ENCODE results near the gene ATP8A1. TPM values are rescaled to one million over a fixed set of nuclear protein-coding genes. Genes with fewer than 3 reads are reported as not detected.

The ATP8A1 gene
- total RNA-seq, 1 experiment from 2014 or later = 3.9 TPM

- no peak for DNase-seq
- Histone ChIP-seq H3K4me3 (ENCODE audit: insufficient read depth, low read depth, low read length) (no peak overlapping the region), H3K36me3 (replicated peaks; ENCODE audit: control insufficient read depth, insufficient read depth, low read length) (no peaks in the 10 kb centered on the region), H3K27me3 (ENCODE audit: control insufficient read depth, insufficient read depth, low read length) (no peaks in the 10 kb centered on the region)
Measured at GRCh38 chr4:42641656-42642055, 15.2 kb downstream of the ATP8A1 start.

GRCh38 chr4:42641161-42641560 is 15.7 kb downstream of the ATP8A1 start:
- DNase-seq = no peak
- H3K4me3 ChIP-seq (ENCODE audit: insufficient read depth, low read depth, low read length) = no peak overlapping the region
- H3K36me3 ChIP-seq (replicated peaks; ENCODE audit: control insufficient read depth, insufficient read depth, low read length) = no peaks in the 10 kb centered on the region
- H3K27me3 ChIP-seq (ENCODE audit: control insufficient read depth, insufficient read depth, low read length) = no peaks in the 10 kb centered on the region

- no peaks in the 10 kb centered on the region for H3K36me3 ChIP-seq (replicated peaks; ENCODE audit: control insufficient read depth, insufficient read depth, low read length)
- no peaks in the 10 kb centered on the region for H3K27me3 ChIP-seq (ENCODE audit: control insufficient read depth, insufficient read depth, low read length)
- H3K4me3 ChIP-seq (ENCODE audit: insufficient read depth, low read depth, low read length) = no peak overlapping the region
- DNase-seq = no peak
Measured at GRCh38 chr4:42640613-42641012, 16.3 kb downstream of the ATP8A1 start.

DNA sequence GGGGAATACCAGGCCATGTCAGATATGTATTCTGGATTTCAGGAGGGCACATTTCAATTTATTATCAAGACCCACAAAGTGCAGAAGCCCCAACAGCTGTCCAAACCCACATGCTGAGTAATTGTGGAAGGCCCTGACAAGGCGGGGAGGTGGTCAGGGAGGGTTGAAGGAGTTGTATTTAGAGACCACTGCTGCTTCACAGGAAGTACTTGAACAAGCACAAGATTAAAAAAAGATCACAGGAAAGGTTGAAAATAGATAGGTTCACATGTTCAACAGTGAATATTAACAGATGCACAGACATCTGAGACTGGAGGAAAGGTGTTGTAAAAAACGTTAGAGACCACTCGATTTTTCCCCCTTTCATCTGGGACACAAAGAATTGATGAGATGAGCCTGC is 17.9 kb downstream of the ATP8A1 start:
- Histone ChIP-seq H3K27me3 (ENCODE audit: control insufficient read depth, insufficient read depth, low read length) (no peaks in the 10 kb centered on the region), H3K4me3 (ENCODE audit: insufficient read depth, low read depth, low read length) (no peak overlapping the region), H3K36me3 (replicated peaks; ENCODE audit: control insufficient read depth, insufficient read depth, low read length) (no peaks in the 10 kb centered on the region)
- peak; percentile 11 for DNase-seq

GRCh38 chr4:42638321-42638720 is 18.6 kb downstream of the ATP8A1 start:
- no peak for DNase-seq

GRCh38 chr4:42637867-42638266 is 19.0 kb downstream of the ATP8A1 start:
- no peak for DNase-seq
- no peaks in the 10 kb centered on the region for H3K27me3 ChIP-seq (ENCODE audit: control insufficient read depth, insufficient read depth, low read length)

More at GRCh38 chr4:42638321-42638720, 18.6 kb downstream of the ATP8A1 start:
- Histone ChIP-seq H3K4me3 (ENCODE audit: insufficient read depth, low read depth, low read length) (no peak overlapping the region), H3K27me3 (ENCODE audit: control insufficient read depth, insufficient read depth, low read length) (no peaks in the 10 kb centered on the region), H3K36me3 (replicated peaks; ENCODE audit: control insufficient read depth, insufficient read depth, low read length) (no peaks in the 10 kb centered on the region)

GRCh38 chr4:42637104-42637503 is 19.8 kb downstream of the ATP8A1 start:
- DNase-seq = no peak
- Histone ChIP-seq H3K27me3 (ENCODE audit: control insufficient read depth, insufficient read depth, low read length) (no peaks in the 10 kb centered on the region), H3K36me3 (replicated peaks; ENCODE audit: control insufficient read depth, insufficient read depth, low read length) (no peaks in the 10 kb centered on the region), H3K4me3 (ENCODE audit: insufficient read depth, low read depth, low read length) (no peak overlapping the region)

More at GRCh38 chr4:42637867-42638266, 19.0 kb downstream of the ATP8A1 start:
- H3K36me3 ChIP-seq (replicated peaks; ENCODE audit: control insufficient read depth, insufficient read depth, low read length) = no peaks in the 10 kb centered on the region
- no peak overlapping the region for H3K4me3 ChIP-seq (ENCODE audit: insufficient read depth, low read depth, low read length)

DNA sequence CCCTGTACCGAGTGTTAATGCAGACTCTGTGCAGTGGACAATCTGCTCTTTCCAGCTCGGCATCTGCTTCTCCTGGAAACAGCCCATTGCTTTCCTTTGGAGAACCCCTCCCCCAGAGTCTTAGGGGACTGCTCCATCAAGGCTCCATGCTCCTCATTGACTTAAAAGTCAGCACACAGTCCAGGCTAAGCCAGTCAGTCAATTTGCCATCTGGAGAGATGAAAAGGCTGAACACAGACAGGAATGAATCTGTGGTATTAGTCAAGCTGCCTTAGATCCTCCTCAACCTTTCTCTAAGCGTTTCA is 20.3 kb downstream of the ATP8A1 start:
- Histone ChIP-seq H3K4me3 (ENCODE audit: insufficient read depth, low read depth, low read length) (no peak overlapping the region), H3K36me3 (replicated peaks; ENCODE audit: control insufficient read depth, insufficient read depth, low read length) (no peaks in the 10 kb centered on the region), H3K27me3 (ENCODE audit: control insufficient read depth, insufficient read depth, low read length) (no peaks in the 10 kb centered on the region)
- DNase-seq = no peak

DNA sequence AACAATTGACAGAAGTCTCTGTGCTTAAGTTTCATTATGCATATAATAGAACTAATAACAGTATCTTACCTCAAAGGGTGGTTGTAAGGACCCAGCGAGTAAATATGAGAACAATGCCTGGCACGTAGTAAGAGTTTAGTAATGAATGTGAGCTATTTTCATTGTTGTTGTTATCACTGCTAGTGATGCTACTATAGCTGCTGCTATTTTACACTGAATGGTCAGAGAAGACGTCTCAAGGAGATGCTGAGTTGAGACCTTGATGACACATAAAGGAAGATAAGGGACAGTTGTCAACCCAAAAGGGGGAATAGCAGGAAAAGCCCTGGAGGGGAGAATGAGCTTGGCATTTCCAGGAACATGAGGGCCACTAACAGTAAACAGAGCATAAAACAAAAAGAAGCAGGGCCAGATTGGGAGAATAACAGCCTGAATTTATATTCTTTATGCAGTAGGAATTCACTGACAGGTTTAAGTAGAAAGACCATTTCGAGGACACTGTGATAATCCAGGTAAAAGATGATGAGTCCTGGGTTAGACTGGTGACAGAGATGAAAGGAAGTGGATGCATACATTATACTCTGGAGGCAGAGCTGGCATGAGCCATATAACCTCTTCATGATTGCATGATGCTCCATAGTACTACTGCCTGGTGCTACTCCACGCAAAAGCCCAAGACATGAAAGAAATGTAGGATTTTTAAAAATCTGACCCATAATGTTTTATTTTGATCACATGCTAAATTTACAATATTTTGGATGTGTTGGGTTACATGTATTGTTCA is 23.1 kb downstream of the ATP8A1 start:
- H3K4me3 ChIP-seq (ENCODE audit: insufficient read depth, low read depth, low read length) = no peak overlapping the region
- DNase-seq = no peak
- no peaks in the 10 kb centered on the region for H3K27me3 ChIP-seq (ENCODE audit: control insufficient read depth, insufficient read depth, low read length)
- no peaks in the 10 kb centered on the region for H3K36me3 ChIP-seq (replicated peaks; ENCODE audit: control insufficient read depth, insufficient read depth, low read length)

DNA sequence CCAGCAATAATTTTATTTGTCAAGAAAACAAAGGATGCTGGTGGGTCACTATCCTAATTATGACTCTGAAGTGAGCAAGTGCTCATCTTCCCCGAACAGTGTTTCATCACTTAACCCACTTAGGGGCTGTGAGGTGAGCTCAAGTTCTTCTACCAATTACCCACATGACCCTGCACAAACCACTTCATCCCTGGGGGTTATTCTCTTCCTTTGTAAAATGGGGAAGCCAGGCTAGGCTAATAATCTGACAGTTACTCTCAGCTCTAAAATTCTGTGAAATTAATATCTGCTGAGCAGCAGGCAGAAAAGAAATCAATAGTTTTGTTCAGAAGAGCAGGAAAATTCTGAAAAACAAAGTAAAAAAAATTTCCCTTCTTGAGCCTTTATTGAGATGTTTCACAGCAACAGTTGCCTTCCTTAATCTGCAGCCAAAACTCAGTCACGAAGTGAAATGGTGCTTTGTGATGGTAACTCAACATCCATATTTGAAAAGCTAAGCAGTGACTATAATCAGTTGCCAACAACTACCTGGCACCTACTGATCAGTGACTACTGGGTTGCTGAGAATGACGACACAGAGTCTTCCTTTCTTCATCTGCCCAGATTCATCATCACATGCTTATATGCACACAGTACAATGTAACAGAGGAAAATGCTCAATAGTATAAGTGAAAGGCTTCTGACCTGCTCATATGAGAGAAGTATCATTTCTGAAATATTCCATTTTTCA is 24.1 kb downstream of the ATP8A1 start:
- Histone ChIP-seq H3K4me3 (ENCODE audit: insufficient read depth, low read depth, low read length) (no peak overlapping the region), H3K27me3 (ENCODE audit: control insufficient read depth, insufficient read depth, low read length) (no peaks in the 10 kb centered on the region), H3K36me3 (replicated peaks; ENCODE audit: control insufficient read depth, insufficient read depth, low read length) (no peaks in the 10 kb centered on the region)
- DNase-seq = no peak

DNA sequence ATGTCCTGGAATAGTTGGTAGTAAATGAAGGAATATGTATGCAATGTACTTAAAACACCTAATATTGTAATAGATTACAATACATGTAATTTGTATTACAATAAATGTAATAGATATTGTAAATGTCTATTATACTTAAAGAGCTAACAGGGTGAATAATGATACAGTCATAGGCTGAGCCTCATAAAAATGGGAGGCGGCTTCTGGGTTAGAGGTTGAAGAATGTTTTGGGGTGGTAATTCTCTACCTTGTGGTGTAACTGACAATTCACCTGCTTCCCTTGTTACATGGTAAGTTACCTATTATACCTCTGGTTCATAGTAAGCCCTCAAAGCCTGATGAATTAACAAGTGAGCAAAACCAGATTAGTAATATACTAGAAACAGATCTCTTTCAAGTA is 26.0 kb downstream of the ATP8A1 start:
- DNase-seq = no peak
- no peaks in the 10 kb centered on the region for H3K36me3 ChIP-seq (replicated peaks; ENCODE audit: control insufficient read depth, insufficient read depth, low read length)
- no peak overlapping the region for H3K4me3 ChIP-seq (ENCODE audit: insufficient read depth, low read depth, low read length)
- H3K27me3 ChIP-seq (ENCODE audit: control insufficient read depth, insufficient read depth, low read length) = no peaks in the 10 kb centered on the region

DNA sequence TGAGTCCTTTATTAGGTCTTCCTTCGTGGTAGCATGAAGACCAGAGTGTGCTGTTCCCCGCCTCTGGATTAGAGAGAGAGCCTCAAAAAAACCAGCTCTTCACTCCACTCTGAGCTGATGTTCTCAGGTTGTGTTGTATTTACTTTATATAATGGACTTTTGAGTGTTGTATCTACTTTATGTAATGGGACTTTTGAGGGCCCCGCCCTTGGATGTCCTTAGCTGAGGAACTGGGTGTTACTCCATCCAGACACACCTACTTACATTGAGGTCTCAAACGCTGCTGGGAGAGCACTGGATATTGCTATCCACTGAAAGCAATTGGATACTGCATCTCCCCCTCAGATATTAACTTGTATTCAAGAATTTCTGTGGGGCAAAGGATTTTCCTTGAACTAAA is 28.2 kb downstream of the ATP8A1 start:
- Histone ChIP-seq H3K36me3 (replicated peaks; ENCODE audit: control insufficient read depth, insufficient read depth, low read length) (no peaks in the 10 kb centered on the region), H3K27me3 (ENCODE audit: control insufficient read depth, insufficient read depth, low read length) (no peaks in the 10 kb centered on the region), H3K4me3 (ENCODE audit: insufficient read depth, low read depth, low read length) (no peak overlapping the region)
- no peak for DNase-seq

DNA sequence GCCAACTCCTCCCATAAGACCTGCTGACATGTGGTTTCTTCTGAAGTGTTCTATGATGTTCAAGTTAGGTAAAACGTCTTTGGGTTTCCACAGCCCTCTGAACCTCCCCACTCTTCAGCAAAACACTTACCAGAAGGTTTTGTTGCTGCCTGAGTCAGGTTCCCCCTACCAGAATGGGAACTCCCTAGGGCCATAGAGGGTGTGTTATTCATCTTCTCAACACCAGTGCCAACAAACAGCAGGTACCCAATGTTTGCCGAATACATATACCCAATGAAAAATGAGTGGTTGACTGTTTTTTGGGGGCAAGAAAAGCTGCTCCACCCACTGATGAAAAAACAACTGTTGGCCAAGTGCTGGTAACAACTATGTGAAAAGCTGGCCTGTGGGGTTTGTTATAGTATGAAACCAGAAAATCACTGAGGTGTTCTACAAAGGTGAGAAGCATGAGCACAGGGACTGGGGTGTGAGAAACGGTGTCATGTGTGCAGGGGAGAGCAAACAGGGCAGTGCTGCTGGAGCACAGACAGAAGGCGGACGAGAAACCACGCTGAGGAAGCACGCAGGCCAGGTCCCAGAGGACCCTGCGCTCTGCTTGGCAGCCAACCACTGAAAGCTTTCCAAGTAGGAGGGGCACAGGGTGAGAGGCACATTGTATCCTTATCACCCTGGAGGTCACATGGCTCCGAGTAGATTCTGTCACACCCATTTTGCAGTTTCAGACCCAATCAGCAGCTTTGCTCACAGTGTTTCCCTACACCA is 28.8 kb downstream of the ATP8A1 start:
- no peak overlapping the region for H3K4me3 ChIP-seq (ENCODE audit: insufficient read depth, low read depth, low read length)
- no peaks in the 10 kb centered on the region for H3K36me3 ChIP-seq (replicated peaks; ENCODE audit: control insufficient read depth, insufficient read depth, low read length)
- no peak for DNase-seq
- no peaks in the 10 kb centered on the region for H3K27me3 ChIP-seq (ENCODE audit: control insufficient read depth, insufficient read depth, low read length)

- Histone ChIP-seq H3K4me3 (ENCODE audit: insufficient read depth, low read depth, low read length) (no peak overlapping the region), H3K36me3 (replicated peaks; ENCODE audit: control insufficient read depth, insufficient read depth, low read length) (no peaks in the 10 kb centered on the region), H3K27me3 (ENCODE audit: control insufficient read depth, insufficient read depth, low read length) (no peaks in the 10 kb centered on the region)
- DNase-seq = no peak
Measured at GRCh38 chr4:42626629-42627146, 30.2 kb downstream of the ATP8A1 start.

- H3K27me3 ChIP-seq (ENCODE audit: control insufficient read depth, insufficient read depth, low read length) = no peaks in the 10 kb centered on the region
- no peak overlapping the region for H3K4me3 ChIP-seq (ENCODE audit: insufficient read depth, low read depth, low read length)
- DNase-seq = no peak
- H3K36me3 ChIP-seq (replicated peaks; ENCODE audit: control insufficient read depth, insufficient read depth, low read length) = no peaks in the 10 kb centered on the region
Measured at GRCh38 chr4:42625329-42625728, 31.6 kb downstream of the ATP8A1 start.

All from H7 (cell line).